Astrocyte (in vitro differentiated cells and primary cell): ENCODE results near the gene LEMD1.

Experiments used
- CTCF ChIP-seq: IDR thresholded peaks from 2 replicates; pipeline ENCODE4 v1.5.1; 2011; ENCODE audit warnings: low read depth, mild to moderate bottlenecking, inconsistent platforms, low read length, moderate library complexity; ENCODE audit not compliant: insufficient read depth
- EZH2 ChIP-seq: IDR thresholded peaks from 2 replicates; pipeline ENCODE4 v1.6.1; 2012; ENCODE audit warnings: mild to moderate bottlenecking, low read length, inconsistent platforms; ENCODE audit not compliant: insufficient read depth

GRCh38 chr1:205353612-205354011 lies 68.2 kb downstream of the LEMD1 start:
- TF ChIP-seq CTCF: no peak
- no peak for TF ChIP-seq EZH2
